OCI-LY7 (cell line): Measurements from ENCODE around the gene SLN. TPM values are rescaled to one million over a fixed set of nuclear protein-coding genes. Genes with fewer than 3 reads are reported as not detected.

Experiments used
- BruUV-seq: library from RNA; stranded (reverse); fragments of 400-500 nt; replicated peaks from 2 replicates; lab custom pipeline; 2021; lab: Mats Ljungman, UMichigan
- CTCF ChIA-PET: fragments of 300-600 bp; sonication (Branson Sonifier 250); formaldehyde crosslinking; loops from one replicate; lab custom pipeline; 2022; ENCODE audit warnings: antibody characterized with exemption; ENCODE audit not compliant: unreplicated experiment; lab: Charles Lee
- POLR2A ChIA-PET: fragments of 300-600 bp; sonication (Branson Sonifier 250); formaldehyde crosslinking; loops from one replicate; lab custom pipeline; 2022; ENCODE audit warnings: antibody characterized with exemption; lab: Charles Lee
- DNase-seq: peaks from one replicate; pipeline ENCODE4 v3.0.0-alpha.2; 2015; ENCODE audit warnings: low spot score
- H2AFZ ChIP-seq: fragments of 200-600 bp; sonication (generic), shearing (Covaris generic); 2 replicates; pipeline ENCODE4 v1.6.1; 2014; ENCODE audit warnings: mild to moderate bottlenecking, antibody characterized with exemption, low read length, moderate library complexity
- H3K27ac ChIP-seq: fragments of 200-600 bp; sonication (generic); 2 replicates; pipeline ENCODE4 v1.5.1; 2014; ENCODE audit warnings: mixed run types, low read depth, mild to moderate bottlenecking, moderate library complexity, low read length, inconsistent platforms; ENCODE audit not compliant: poor library complexity, severe bottlenecking
- H3K36me3 ChIP-seq: fragments of 200-600 bp; sonication (generic); 2 replicates; pipeline ENCODE4 v1.6.1; 2014; ENCODE audit warnings: mild to moderate bottlenecking, antibody characterized with exemption, low read length, moderate library complexity, mixed read lengths; ENCODE audit not compliant: insufficient read depth
- H3K4me1 ChIP-seq: fragments of 200-600 bp; sonication (generic); 2 replicates; pipeline ENCODE4 v1.5.1; 2014; ENCODE audit warnings: mild to moderate bottlenecking, low read length; ENCODE audit not compliant: insufficient read depth, poor library complexity, severe bottlenecking
- H3K4me2 ChIP-seq: fragments of 200-600 bp; sonication (generic); 2 replicates; pipeline ENCODE4 v1.6.1; 2014; ENCODE audit warnings: mild to moderate bottlenecking, low read length
- H3K4me3 ChIP-seq: fragments of 200-600 bp; sonication (generic); 2 replicates; pipeline ENCODE4 v1.5.1; 2014; ENCODE audit warnings: mild to moderate bottlenecking, low read depth, low read length; ENCODE audit not compliant: poor library complexity, severe bottlenecking
- H3K79me2 ChIP-seq: fragments of 200-600 bp; sonication (generic); 2 replicates; pipeline ENCODE4 v1.6.1; 2016; ENCODE audit warnings: low read depth, mild to moderate bottlenecking, low read length, moderate library complexity, mixed read lengths; ENCODE audit not compliant: insufficient read depth
- H3K9me2 ChIP-seq: fragments of 200-600 bp; sonication (generic); 2 replicates; pipeline ENCODE4 v1.6.1; 2016; ENCODE audit warnings: mild to moderate bottlenecking, low read length, mixed read lengths; ENCODE audit not compliant: insufficient read depth
- H3K9me3 ChIP-seq: fragments of 200-600 bp; sonication (generic); 2 replicates; pipeline ENCODE4 v1.6.1; 2014; ENCODE audit warnings: mild to moderate bottlenecking, mixed run types, low read length, mixed read lengths
- H4K20me1 ChIP-seq: fragments of 200-600 bp; sonication (generic); 2 replicates; pipeline ENCODE4 v1.6.1; 2014; ENCODE audit warnings: mild to moderate bottlenecking, antibody characterized with exemption, low read length, moderate library complexity, mixed read lengths; ENCODE audit not compliant: insufficient read depth
- CTCF ChIP-seq: fragments of 200-600 bp; sonication (generic); conservative IDR thresholded peaks from 2 replicates; pipeline ENCODE4 v1.5.1; 2014; ENCODE audit warnings: mild to moderate bottlenecking, antibody characterized with exemption, low read length, moderate library complexity, mixed read lengths
- EZH2phosphoT487 ChIP-seq: fragments of 200-600 bp; sonication (generic); IDR thresholded peaks from 2 replicates; pipeline ENCODE4 v1.6.1; 2018; ENCODE audit warnings: low read depth, borderline replicate concordance, mild to moderate bottlenecking, mixed run types, antibody characterized with exemption, low read length, moderate library complexity, mixed read lengths
- intact Hi-C: fragments of 100-400 bp; cut with micrococcal nuclease; formaldehyde crosslinking; loops from one replicate; pipeline ENCODE4 v1.10.0; 2022; ENCODE audit not compliant: unreplicated experiment
- total RNA-seq, 2 experiments: library from RNA; depleted of rRNA in 1 of 2; stranded (reverse); fragments of >200 nt in 1 of 2; shearing (Covaris generic) in 1 of 2; gene quantifications; 2 replicates each; pipeline ENCODE4 v1.2.3, GENCODE V29; 2014 to 2022

The SLN gene
- total RNA-seq, 2 experiments from 2014 or later: not detected

GRCh38 chr11:107740271-107740670 is 28.4 kb upstream of the SLN start:
- no peak for TF ChIP-seq EZH2phosphoT487
- no peak for TF ChIP-seq CTCF
- POLR2A ChIA-PET: interaction anchor here (0.6 to 1.0 kb wide), 5 partner anchors 8 to 1576 kb away, joined by 3 read pairs; no protein-coding TSS in a partner anchor
- no TSS peak for BruUV-seq
- Histone ChIP-seq H3K4me1 (no peaks in the 10 kb centered on the region), H3K9me2 (no peaks in the 10 kb centered on the region; the same call in 1 of the 2 replicates), H3K36me3 (no peaks in the 10 kb centered on the region), H2AFZ (no peak overlapping the region), H3K9me3 (no peaks in the 10 kb centered on the region), H3K4me3 (no peak overlapping the region), H3K27ac (no peak overlapping the region), H4K20me1 (no peaks in the 10 kb centered on the region), H3K4me2 (no peak overlapping the region), H3K79me2 (no peaks in the 10 kb centered on the region)
- CTCF ChIA-PET: no interaction called here
- no peak for DNase-seq
- intact Hi-C loops: no loop called here

GRCh38 chr11:107736546-107736945 is 24.7 kb upstream of the SLN start:
- ChIA-PET POLR2A (no interaction called here), CTCF (no interaction called here)
- H2AFZ ChIP-seq: no peak overlapping the region
- H3K27ac ChIP-seq: no peak overlapping the region
- H3K4me2 ChIP-seq: no peak overlapping the region
- BruUV-seq: no TSS peak
- H3K4me3 ChIP-seq: no peak overlapping the region
- TF ChIP-seq CTCF (no peak), EZH2phosphoT487 (no peak)
- no peaks in the 10 kb centered on the region for H3K4me1 ChIP-seq
- DNase-seq: no peak
- H3K36me3 ChIP-seq: no peaks in the 10 kb centered on the region
- H3K79me2 ChIP-seq: no peaks in the 10 kb centered on the region
- H4K20me1 ChIP-seq: no peaks in the 10 kb centered on the region
- H3K9me3 ChIP-seq: no peaks in the 10 kb centered on the region
- intact Hi-C loops: no loop called here
- H3K9me2 ChIP-seq: no peaks in the 10 kb centered on the region; the same call in 1 of the 2 replicates

GRCh38 chr11:107733518-107733917 is 21.7 kb upstream of the SLN start:
- Histone ChIP-seq H4K20me1 (no peaks in the 10 kb centered on the region), H3K4me2 (no peak overlapping the region), H3K9me3 (no peaks in the 10 kb centered on the region), H3K27ac (no peak overlapping the region), H3K9me2 (no peaks in the 10 kb centered on the region), H3K4me1 (no peaks in the 10 kb centered on the region), H3K36me3 (no peaks in the 10 kb centered on the region), H3K4me3 (no peak overlapping the region), H3K79me2 (no peaks in the 10 kb centered on the region), H2AFZ (no peak overlapping the region)
- no TSS peak for BruUV-seq
- no peak for DNase-seq
- TF ChIP-seq CTCF (no peak), EZH2phosphoT487 (no peak)
- intact Hi-C loops: no loop called here
- ChIA-PET CTCF (no interaction called here), POLR2A (no interaction called here)
